Measurements from ENCODE around the gene DGCR6L. TPM values are rescaled to one million over a fixed set of nuclear protein-coding genes. Genes with fewer than 3 reads are reported as not detected.
A peak's percentile ranks its signal among the peaks of the same experiment; 100 is the strongest.
"Not testable (repeated sequence)": the region's sequence is repeated elsewhere in the genome, so short reads cannot be mapped to it uniquely, and the experiment has no call there.

Gene DGCR6L
- total RNA-seq, 1 experiment from 2014 or later = 56.4 TPM

- DNase-seq (ENCODE audit: low read depth) = no peak
Measured at GRCh38 chr22:20292673-20293232, 27.1 kb downstream of the DGCR6L start.

- no peak for DNase-seq (ENCODE audit: low read depth)
Measured at GRCh38 chr22:20292108-20292507, 27.8 kb downstream of the DGCR6L start.

DNA sequence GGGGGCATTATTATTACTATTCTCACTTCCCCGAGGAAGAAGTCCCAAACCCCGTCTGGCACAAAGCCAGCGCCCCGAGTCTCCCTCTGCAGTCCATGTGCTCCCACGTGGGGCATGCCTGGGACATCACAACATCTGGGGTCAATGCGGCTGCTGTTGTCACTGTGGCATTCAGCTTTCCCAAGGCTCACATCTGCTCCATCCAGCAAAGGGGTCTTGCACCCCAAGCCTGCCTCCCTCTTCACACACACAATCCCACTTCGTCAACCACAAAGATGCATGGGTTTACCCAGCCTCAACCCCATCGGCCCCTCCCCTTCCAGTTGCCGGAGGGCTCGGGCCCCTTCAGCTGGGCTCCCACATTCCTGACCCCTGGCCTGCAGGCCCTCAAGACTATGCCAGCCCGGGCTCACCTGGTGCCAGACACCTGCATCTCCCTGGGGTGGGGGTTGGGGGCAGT, 28.2 kb downstream of the DGCR6L start:
- no peak for DNase-seq (ENCODE audit: low read depth)

- DNase-seq (ENCODE audit: low read depth) = no peak
Measured at GRCh38 chr22:20291249-20291586, 28.6 kb downstream of the DGCR6L start.

GRCh38 chr22:20290578-20291248, 29.1 kb downstream of the DGCR6L start:
- no peak for DNase-seq (ENCODE audit: low read depth)

DNA sequence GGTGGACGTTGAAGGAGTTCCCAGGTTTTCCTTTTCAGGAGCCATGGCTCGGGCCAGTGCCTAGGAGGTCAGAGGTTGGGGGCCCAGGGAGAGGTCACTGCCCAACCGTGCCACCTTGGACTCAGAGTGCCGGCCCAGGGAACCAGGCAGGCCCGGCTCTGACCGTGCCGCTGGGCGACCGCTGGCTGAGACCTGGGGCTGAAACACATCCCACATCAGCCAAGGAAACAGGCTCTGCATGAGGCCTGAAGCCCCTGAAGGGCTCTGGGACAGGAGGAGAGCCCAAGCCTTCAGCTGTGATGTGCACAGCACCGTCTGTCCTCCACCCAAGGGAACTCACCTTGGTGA, 29.8 kb downstream of the DGCR6L start:
- DNase-seq (ENCODE audit: low read depth) = no peak

DNA sequence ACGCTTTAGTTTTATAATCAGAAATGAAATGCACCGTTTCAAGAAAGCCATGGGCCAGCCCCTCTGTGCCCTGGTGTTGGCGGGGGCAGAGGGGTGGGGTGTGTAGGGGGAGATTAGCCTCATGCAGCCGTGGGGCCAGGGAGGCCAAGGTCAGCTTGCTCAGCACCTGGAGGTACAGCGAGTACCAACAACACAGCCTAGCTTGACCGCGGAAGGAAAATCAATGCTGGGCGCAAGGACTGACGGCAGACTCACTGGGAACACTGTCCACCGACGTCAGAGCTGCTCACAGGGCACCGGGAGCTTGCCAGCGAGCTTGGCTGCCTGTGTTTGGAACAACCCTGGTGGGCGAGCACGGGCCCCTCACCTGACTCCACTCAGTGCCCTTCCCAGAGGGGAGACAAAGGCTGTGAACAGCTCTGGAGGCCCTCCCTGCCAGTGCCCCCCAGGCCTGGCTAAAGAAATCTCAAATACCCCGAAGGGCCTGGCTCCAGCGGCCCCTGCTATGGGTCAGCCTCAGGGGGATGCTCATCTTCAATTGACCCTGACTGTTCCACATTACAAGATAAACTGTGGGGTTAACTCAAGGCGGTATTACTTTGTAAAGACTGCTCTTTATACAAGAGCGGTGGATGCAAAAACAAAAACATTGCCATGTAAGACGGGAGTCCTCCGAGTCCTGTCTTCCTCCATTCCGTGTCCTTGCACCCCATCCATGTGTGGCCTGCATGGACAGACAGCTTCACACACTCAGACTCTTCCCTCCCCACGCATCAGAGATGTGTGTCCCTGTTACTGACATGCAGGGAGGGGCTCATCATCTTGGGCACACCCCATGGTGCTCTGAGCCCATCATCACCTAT, 30.4 kb downstream of the DGCR6L start:
- not testable (repeated sequence) for DNase-seq (ENCODE audit: low read depth)

GRCh38 chr22:20286784-20287423, 33.0 kb downstream of the DGCR6L start:
- not testable (repeated sequence) for DNase-seq (ENCODE audit: low read depth)

DNA sequence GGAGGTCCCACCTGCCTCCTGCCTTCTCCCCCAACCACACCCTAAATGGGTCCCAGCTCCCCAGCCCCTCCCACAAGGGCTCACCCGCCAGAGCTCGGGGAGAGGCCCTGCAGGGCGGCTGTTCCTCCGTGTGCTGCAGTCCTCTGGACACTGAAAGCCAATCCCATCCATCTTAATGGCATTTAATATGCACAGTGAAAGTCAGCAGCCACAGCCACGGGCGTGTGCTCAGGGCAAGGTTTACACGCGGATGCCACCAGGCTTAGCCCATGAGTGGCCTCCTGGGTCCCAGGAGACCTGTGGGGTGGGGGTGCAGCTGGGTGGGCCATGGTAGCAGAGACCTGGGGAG, 33.6 kb downstream of the DGCR6L start:
- DNase-seq (ENCODE audit: low read depth) = not testable (repeated sequence)

DNA sequence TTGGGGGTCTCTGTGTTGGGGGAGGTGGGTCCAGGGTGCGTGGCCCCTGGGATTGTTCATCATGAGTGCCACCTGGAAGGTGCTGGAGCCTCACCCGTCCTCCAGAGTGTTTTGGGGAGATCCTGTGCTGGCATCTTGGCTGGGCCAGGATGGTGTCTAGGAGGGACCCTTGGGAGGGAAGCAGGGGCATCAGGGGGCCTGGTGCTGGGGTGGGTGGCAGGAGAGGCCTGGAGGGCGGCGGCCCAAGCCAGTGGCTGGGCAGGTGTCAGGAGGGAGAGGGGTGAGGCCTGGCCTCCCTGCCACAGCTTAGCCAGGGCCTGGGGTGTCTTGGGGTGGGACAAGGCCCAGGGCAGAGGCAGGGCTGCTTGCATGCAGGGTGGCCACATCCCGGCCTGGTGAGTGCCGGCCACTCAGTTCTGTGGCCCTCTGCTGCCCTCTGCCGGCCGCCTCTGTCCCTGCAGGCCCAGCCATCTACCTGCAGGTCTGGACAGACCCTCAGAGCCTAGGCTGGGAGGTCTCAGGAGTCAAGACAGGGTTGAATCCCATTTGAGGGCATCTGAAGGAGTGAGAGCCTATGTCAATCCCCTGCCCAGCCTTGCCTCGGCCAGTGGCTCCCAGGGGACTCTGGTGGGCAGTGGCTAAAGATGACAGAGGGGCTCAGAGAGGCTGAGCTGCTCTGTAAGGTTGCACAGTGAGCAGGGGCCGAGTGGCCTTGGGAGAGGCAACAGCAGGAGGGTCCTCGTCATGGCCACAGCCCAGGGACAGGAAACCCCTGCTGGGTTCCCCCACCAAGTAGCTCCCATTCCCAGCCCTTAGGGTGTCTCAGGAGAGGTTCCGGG, 34.2 kb downstream of the DGCR6L start:
- DNase-seq (ENCODE audit: low read depth) = peak; percentile 49

DNA sequence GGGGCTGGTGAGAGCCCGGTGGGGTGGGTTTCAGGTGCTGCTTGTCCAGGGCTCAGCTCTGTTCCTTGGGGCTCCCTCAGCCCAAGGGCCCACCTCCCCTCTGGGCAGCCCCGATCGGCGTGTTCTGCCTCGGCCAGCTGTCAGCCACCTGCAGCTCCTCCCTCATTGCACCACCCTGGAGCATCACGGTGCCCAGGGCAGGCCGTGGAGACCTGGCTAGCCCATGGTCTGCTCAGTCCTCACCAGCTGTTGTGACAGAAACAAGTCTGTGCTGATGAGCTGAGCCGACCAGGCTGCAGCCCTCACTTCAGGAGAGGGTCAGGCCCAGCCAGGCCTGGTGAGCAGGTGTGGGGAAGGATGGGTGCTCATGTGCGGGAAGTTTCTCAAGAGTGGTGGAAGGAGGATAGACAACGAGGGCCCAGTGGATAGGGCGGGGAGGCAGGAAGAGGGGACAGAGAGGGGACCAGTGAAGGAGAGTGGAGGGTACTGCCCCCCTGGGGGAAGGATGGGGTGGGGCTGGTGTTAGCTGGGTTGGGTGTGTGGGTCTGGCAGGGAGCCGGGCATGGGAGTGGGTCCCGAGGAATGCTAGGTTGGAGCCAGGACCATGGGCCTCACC, 35.3 kb downstream of the DGCR6L start:
- DNase-seq (ENCODE audit: low read depth) = no peak

GRCh38 chr22:20283674-20284066, 36.2 kb downstream of the DGCR6L start:
- no peak for DNase-seq (ENCODE audit: low read depth)

GRCh38 chr22:20282901-20283673, 36.8 kb downstream of the DGCR6L start:
- no peak for DNase-seq (ENCODE audit: low read depth)

GRCh38 chr22:20281891-20282290, 38.0 kb downstream of the DGCR6L start:
- DNase-seq (ENCODE audit: low read depth) = no peak

DNA sequence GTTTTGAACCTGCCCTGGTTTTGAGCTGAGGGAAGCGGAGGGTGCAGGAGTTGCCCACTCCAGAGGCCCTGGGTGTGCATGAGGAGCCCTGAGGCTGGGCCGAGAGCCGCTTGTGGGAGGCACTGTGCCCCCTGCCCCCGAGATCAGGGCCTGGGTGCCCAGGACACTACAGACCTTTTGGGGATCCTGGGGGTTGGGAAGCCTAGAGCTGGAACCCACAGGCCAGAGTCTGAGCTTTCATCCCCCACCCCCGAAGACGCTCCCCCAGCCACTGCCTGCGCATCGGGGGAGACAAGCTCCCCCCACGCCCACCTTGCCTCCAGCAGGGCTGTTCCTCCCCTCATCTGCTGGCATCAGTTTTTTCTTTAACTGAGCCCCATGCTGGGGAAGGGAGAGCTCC, 38.4 kb downstream of the DGCR6L start:
- DNase-seq (ENCODE audit: low read depth) = not testable (repeated sequence)

- DNase-seq (ENCODE audit: low read depth) = no peak
Measured at GRCh38 chr22:20280866-20281265, 39.0 kb downstream of the DGCR6L start.

DNA sequence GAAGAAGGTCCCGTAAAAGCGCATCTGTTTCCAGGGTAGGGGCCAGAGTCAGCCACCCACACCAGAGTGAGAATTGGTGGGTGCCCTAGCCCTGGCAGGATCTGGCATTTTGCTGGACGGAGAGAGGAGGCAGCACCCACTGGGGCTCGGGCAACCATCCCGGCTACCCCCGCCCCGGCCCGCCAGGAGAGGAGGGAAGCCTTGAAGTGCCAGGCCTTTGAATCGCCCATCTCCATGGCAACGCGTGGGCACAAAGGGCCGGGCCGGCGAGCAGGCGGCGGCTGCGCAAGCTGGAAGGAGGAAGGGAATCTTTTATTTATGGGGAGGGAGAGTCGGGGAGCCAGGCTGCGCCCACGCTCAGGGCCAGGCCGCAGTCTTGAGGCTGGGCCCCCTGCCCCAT, 39.7 kb downstream of the DGCR6L start:
- not testable (repeated sequence) for DNase-seq (ENCODE audit: low read depth)

DNA sequence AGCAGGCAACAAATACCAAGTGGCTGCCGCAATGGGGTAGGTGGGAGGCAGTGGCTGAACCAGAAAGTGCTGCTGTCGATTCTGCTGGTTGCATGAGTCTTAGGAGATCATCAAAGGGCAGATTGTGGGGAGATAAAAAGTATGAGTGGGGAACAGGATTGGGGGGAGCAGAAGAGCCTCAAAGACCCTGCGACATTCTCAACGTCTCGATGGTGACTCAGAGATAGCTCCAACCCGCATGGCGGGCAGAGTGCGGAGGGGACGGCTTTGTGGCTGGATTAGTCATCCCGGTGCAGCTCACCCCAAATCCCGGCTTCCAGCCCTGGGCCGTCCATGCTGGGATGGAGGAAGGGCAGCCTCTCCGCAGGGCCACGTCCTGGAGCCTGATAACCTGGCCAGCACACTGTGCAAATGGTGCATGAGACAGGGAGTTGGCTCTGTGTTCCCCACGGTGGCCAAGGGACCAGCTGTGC, 40.2 kb downstream of the DGCR6L start:
- peak; percentile 56 for DNase-seq (ENCODE audit: low read depth)

- DNase-seq (ENCODE audit: low read depth) = not testable (repeated sequence)
Measured at GRCh38 chr22:20278726-20279490, 41.0 kb downstream of the DGCR6L start.
